Measurements from ENCODE around the gene PAM.
"Not testable (repeated sequence)": the region's sequence is repeated elsewhere in the genome, so short reads cannot be mapped to it uniquely, and the experiment has no call there.

Gene PAM

DNA sequence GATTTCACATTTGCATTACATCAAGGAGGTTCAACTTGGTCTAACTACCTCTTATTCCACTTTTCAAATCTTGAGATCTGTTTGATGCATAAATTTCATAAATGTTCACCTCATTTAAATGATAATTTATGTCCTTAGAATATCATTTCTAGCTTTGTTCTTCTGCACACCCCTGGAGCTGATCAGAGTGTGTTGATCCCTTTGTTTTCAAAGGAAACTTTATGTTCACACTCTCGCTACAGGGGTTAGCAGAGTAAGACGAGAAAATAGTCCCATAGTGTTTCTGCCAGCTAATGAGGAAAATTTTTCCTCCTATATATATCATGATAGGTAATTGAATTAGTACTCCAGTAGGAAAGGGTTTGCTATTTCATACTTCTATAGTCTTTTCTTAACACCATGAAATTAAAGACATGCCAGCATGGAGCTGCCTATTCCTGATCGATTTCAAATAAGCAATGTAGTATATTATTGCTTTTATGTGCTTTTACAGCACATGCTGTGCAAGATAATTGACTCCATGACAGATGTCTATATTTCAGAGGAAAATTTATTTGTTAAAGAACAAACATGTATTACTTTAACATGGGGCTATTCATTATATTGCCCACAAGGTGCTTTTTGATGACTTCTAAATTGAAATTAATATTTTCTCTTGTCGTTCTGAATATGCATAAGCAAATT, 4.8 kb upstream of the PAM start:
- DNase-seq (ENCODE audit: low read depth in 2 of 2, low spot score in 1 of 2) = no peak

DNA sequence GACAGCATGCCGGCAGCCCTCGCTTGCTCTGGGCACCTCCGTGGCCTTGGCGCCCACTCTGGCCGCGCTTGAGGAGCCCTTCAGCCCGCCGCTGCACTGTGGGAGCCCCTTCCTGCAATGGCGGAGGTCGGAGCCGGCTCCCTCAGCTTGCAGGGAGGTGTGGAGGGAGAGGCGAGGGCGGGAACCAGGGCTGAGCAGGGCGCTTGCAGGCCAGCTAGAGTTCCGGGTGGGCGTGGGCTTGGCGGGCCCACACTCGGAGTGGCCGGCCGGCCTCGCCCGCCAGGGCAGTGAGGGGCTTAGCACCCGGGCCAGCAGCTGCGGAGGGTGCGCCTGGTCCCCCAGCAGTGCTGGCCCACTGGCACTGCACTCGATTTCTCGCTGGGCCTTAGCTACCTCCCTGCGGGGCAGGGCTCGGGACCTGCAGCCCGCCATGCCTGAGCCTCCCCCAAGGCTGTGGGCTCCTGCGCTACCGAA, 3.2 kb upstream of the PAM start:
- DNase-seq (ENCODE audit: low read depth in 2 of 2, low spot score in 1 of 2) = not testable (repeated sequence)

DNA sequence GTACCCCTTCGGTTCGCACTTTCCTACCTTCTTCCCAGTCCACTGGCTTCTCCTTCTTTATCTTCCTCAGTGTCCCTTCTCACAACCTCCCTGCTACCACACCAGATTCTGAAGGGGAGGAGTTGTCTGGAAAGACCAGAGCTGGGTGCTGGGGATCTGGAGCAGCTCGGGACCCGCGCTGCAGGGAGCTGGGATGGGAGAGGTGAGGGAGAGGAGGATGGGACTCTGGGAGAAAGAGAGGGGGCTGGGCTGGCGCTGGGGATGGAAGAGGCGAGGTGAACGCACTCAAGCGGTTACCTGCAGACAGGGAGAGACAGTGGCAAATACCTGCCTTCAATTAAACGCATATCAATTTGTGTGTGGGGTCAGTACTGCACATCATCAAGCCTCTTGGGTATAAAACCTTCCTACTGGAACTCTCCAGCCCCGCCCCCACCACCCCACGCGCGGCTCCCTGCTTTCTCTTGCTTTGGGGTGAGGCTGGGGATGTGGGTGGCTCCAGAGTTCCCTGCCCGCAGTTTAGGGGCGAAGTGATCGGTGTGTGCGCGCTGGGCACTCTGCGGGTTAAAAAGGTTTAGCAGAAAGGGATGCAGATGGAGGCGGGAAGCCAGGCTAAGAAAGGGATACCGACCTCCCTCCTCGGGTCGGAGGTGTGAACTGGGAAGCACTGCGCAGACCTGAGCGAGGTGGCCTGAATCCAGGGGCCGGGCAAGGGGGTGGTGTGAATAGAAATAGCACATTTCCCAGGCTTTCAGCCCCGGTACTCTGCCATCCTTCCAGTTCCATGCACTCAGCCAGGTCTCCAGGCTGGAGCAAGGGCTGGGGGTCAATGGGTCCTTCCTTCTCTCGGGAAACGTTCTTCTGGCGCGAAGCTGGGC, 977 bp upstream of the PAM start:
- DNase-seq (ENCODE audit: low read depth in 2 of 2, low spot score in 1 of 2) = no peak

GRCh38 chr5:102755686-102756371, 724 bp downstream of the PAM start:
- DNase-seq (ENCODE audit: low read depth in 2 of 2, low spot score in 1 of 2) = peak; percentile 22 to 35

- no peak for DNase-seq (ENCODE audit: low read depth in 2 of 2, low spot score in 1 of 2)
These were observed 3.5 kb downstream of the PAM start for GRCh38 chr5:102758576-102758975.

DNA sequence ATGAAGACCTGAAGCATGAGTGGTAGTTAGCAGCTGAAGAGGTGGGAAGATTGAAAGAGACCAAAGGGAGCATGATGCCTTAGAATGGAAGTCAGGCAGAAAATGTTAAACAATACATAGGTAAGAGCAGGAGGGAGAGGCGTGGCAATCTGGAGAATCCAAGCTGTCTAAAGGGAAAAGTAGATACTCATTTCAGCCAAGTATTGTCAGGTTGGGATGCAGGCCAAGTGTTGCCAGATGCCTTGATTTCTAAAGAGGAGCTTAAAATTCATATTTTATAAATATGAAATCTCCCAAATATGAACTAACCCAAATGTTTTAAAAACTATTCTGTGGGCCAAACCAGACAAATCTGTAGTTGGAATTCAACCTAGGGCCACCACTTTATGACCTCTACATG, 4.2 kb downstream of the PAM start:
- no peak for DNase-seq (ENCODE audit: low read depth in 2 of 2, low spot score in 1 of 2)

- no peak for DNase-seq (ENCODE audit: low read depth in 2 of 2, low spot score in 1 of 2)
These were observed 4.6 kb downstream of the PAM start for GRCh38 chr5:102759700-102760099.

GRCh38 chr5:102760815-102761214, 5.7 kb downstream of the PAM start:
- no peak for DNase-seq (ENCODE audit: low read depth in 2 of 2, low spot score in 1 of 2)

DNA sequence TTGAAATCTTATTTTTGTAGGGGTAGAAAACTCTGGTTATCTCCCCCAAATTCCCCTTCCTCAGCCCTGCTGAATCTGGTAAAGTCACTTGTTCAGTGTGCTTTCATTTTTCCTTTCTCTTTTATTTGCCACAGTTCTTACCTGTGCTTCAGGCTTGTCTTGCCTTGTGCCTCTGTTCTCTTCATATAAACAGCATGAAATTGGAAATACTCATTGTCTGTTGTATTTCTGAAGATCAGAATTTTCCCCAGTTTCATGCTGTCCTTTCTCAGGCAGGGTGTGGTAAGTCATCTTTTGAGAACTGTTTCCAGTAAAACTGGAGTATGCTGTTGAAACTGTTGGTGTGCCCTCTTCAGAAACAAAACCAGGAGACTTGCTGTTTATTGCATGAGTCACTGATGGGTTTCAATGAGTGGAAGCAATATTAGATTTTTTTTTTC, 7.0 kb downstream of the PAM start:
- no peak for DNase-seq (ENCODE audit: low read depth in 2 of 2, low spot score in 1 of 2)

- DNase-seq (ENCODE audit: low read depth in 2 of 2, low spot score in 1 of 2) = no peak
These were observed 7.6 kb downstream of the PAM start for GRCh38 chr5:102762562-102763227.

DNA sequence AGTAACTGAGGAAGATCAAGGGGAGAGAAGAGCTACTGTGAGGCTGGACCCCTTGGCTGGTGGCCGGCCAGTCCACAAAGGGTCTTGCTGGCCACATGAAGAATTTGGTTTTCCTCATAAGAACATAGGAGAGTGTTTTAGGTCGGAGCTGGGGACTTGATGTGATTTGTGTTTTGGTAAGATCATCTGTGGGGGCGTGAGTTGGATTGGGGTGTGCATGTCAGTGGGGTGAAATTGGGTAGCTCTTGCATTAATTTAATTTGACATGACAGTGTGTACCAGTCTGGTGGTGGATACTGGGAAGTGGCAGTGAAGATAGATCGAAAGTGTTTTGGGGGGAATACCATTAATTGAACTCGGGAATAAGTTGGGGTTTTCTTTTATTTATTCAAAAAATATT, 8.6 kb downstream of the PAM start:
- no peak for DNase-seq (ENCODE audit: low read depth in 2 of 2, low spot score in 1 of 2)

GRCh38 chr5:102764381-102765004, 9.4 kb downstream of the PAM start:
- DNase-seq (ENCODE audit: low read depth in 2 of 2, low spot score in 1 of 2) = no peak

DNA sequence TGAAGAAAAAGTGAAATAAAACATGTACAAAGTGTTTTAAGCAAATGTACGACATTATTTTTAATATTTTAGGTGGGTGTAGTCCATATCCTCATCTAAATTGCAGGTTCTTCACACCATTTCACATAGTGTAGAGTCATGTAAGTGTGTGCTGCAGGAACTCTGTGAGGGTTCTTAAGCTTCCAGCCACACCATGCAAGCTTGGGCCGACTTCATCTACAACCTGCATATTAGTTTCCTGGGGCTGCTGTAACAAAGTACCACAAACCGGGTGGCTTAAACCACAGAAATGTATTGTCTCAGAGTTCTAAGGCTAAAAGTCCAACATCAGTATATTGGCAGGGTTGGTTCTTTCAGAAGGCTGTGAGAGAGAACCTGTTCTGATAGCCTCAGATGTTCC, 10.2 kb downstream of the PAM start:
- DNase-seq (ENCODE audit: low read depth in 2 of 2, low spot score in 1 of 2) = no peak

GRCh38 chr5:102766295-102767090, 11.4 kb downstream of the PAM start:
- no peak for DNase-seq (ENCODE audit: low read depth in 2 of 2, low spot score in 1 of 2)

DNA sequence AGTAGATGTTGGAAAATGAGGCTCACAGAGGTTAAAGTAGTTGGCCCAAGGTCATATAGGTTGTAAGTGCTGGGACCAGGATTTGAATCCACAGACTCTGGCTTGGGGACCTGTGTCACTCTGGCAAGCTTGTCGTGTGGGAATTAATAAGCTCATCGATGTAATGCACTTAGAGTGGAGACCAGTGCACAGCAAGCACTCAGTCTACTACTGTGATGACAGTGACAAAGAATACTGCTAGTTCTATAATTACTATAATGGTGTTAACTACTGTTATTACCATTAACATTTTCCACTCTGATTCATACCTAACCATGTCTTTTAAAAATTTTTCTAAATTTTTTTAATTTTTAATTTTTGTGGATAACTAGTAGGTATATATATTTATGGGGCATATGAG, 12.8 kb downstream of the PAM start:
- no peak for DNase-seq (ENCODE audit: low read depth in 2 of 2, low spot score in 1 of 2)

DNA sequence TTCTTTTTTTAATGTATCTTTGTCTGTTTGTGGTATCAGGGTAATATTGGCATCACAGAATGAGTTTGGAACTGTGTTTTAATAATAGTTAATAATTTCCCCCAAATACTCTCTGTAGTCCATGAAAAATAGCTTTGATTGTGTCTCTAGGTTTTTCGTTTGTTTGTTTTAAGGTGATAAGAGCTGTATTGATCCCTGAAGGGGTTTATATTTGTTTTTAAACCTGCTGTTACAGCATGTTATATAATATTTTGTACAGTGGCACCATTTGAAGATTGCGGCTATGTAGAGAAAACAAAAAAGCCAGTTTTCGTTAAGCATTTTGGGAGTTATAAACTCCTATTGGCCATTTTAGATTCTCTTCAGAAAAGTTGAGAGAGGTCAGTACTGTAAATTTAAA, 15.7 kb downstream of the PAM start:
- DNase-seq (ENCODE audit: low read depth in 2 of 2, low spot score in 1 of 2) = no peak

DNA sequence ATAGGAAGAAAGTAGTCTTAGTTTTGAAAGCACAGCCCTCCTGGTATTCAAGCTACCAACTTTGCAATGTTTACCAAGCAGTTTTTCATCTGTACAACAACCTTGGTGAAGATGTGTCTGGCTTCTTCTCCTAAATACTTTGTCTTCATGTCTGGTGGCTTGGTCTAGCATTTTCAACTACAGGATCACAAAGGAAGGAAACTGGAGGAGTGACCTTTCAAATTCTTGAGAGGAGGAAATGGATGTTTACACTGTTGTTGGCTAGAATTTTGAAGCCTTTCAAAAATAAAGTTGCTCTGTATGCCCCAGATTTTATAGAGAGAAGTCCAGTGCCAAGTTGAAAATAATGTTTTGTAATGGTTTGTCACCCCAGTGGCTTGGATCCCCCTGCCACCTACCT, 16.3 kb downstream of the PAM start:
- DNase-seq (ENCODE audit: low read depth in 2 of 2, low spot score in 1 of 2) = no peak

DNA sequence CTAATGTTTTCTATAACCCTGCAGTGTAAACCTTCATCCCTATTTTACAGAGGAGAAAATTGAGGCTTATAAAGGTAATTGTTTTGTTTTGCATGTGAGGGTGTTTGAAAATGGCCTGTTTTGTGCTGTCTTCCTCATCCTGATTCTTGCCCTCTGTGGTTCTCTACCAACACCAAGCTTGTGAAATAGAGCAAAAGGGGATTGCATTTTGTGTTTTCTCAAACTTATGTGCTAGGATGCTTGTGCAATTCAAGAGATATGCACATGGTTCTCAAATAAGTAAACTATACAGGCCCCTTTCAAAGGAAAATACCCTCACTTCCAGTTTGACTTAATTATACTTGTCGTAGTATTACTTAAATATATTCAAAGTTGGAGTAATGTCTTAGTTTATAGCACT, 17.2 kb downstream of the PAM start:
- no peak for DNase-seq (ENCODE audit: low read depth in 2 of 2, low spot score in 1 of 2)

- DNase-seq (ENCODE audit: low read depth in 2 of 2, low spot score in 1 of 2) = no peak
These were observed 18.0 kb downstream of the PAM start for GRCh38 chr5:102773133-102773532.

DNA sequence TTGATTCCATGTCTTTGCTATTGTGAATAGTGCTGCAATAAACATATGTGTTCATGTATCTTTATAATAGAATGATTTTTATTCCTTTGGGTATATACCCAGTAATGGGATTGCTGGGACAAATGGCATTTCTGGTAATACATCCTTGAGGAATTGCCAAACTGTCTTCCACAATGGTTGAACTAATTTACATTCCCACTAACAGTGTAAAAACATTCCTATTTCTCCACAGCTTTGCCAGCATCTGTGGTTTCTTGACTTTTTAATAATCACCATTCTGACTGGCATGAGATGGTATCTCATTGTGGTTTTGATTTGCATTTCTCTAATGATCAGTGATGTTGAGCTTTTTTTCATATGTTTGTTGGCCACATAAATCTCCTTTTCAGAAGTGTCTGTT, 20.7 kb downstream of the PAM start:
- not testable (repeated sequence) for DNase-seq (ENCODE audit: low read depth in 2 of 2, low spot score in 1 of 2)
